Thyroid gland (tissue), 4 donors: ENCODE measurements around the gene TBRG4.

Source experiments
- POLR2A ChIP-seq, 2 donors: fragments of 450-650 bp; IDR thresholded peaks; one replicate each; pipeline ENCODE4 v1.6.1; 2017; ENCODE audit warnings: antibody characterized with exemption in 2 of 2, mild to moderate bottlenecking in 2 of 2, moderate library complexity in 1 of 2
- TF ChIP-seq, protein P1 (sequence below), 6 experiments: fragments of 200-600 bp in 3 of 6; fragments of 450-650 bp in 3 of 6; sonication (generic) in 3 of 6; IDR thresholded peaks; one replicate each; pipeline ENCODE4 v1.5.1; 2016 to 2019; ENCODE audit warnings: antibody characterized with exemption in 6 of 6, mild to moderate bottlenecking in 2 of 6, inconsistent platforms in 1 of 6, moderate library complexity in 1 of 6

DNA sequence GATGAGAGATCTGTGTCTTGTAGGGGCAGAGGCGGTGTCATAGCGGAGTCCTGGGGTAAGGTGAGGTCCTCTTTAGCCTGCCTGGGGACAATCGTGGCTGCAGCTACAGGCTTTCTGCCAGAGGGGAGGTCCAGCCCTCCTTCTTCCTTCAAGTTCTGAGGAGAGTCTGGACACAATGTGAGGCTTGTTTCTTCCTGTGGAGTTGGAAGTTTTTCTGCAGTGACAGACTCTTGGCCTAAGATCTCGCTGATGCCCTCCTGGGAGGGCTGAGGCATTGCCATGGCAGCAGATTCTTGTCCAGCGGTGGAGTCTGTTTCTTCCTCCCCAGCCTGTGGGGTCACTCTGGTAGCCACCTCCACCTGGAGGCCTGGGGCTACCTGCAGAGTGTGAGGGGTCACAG, 27.2 kb downstream of the TBRG4 start:
- TF ChIP-seq, protein P1, sequence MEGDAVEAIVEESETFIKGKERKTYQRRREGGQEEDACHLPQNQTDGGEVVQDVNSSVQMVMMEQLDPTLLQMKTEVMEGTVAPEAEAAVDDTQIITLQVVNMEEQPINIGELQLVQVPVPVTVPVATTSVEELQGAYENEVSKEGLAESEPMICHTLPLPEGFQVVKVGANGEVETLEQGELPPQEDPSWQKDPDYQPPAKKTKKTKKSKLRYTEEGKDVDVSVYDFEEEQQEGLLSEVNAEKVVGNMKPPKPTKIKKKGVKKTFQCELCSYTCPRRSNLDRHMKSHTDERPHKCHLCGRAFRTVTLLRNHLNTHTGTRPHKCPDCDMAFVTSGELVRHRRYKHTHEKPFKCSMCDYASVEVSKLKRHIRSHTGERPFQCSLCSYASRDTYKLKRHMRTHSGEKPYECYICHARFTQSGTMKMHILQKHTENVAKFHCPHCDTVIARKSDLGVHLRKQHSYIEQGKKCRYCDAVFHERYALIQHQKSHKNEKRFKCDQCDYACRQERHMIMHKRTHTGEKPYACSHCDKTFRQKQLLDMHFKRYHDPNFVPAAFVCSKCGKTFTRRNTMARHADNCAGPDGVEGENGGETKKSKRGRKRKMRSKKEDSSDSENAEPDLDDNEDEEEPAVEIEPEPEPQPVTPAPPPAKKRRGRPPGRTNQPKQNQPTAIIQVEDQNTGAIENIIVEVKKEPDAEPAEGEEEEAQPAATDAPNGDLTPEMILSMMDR (IDR thresholded peaks at IDR 0.05) = no peak
- no peak for TF ChIP-seq POLR2A (IDR thresholded peaks at IDR 0.05)
